Endothelial cell of umbilical vein (primary cell): Measurements from ENCODE around the gene DDB1. TPM values are rescaled to one million over a fixed set of nuclear protein-coding genes. Genes with fewer than 3 reads are reported as not detected.

Source experiments
- BruUV-seq: library from RNA; stranded (reverse); fragments of 400-500 nt; replicated peaks from 2 replicates; lab custom pipeline; 2021; lab: Mats Ljungman, UMichigan
- CTCF ChIA-PET: fragments of 300-600, 350-600 bp; sonication (Branson Sonifier 250); formaldehyde crosslinking; loops from one replicate; lab custom pipeline; 2021; ENCODE audit warnings: antibody characterized with exemption, inconsistent platforms; lab: Charles Lee
- POLR2A ChIA-PET: fragments of 300-600, 350-600 bp; sonication (Branson Sonifier 250); formaldehyde crosslinking; loops from one replicate; lab custom pipeline; 2021; ENCODE audit warnings: antibody characterized with exemption, inconsistent platforms; lab: Charles Lee
- DNase-seq: peaks from one replicate; pipeline ENCODE4 v3.0.0-alpha.2; 2011; ENCODE audit warnings: low read depth, low spot score
- FAIRE-seq: peaks from 2 replicates; lab custom pipeline; 2011; peaks lifted over from hg19 to GRCh38; lab: Jason Lieb, UNC
- H2AFZ ChIP-seq: 2 replicates; pipeline ENCODE4 v1.6.0; 2012; ENCODE audit warnings: low read depth, low read length, control low read depth, inconsistent platforms
- H3K27ac ChIP-seq: 2 replicates; pipeline ENCODE4 v1.5.1; 2011; ENCODE audit warnings: low read depth, mild to moderate bottlenecking, control low read depth, low read length, moderate library complexity; ENCODE audit not compliant: insufficient read depth
- H3K27me3 ChIP-seq, 2 experiments: 2 replicates each; pipeline versions ENCODE4 v1.6.0 to v1.6.1; 2011; ENCODE audit warnings: low read length in 2 of 2, mixed read lengths in 1 of 2; ENCODE audit not compliant: control insufficient read depth in 2 of 2, insufficient read depth in 2 of 2
- H3K36me3 ChIP-seq, 2 experiments: 2 replicates in 1 of 2; 3 replicates in 1 of 2; pipeline ENCODE4 v1.5.1; 2011; ENCODE audit warnings: low read length in 2 of 2, mild to moderate bottlenecking in 1 of 2, moderate library complexity in 1 of 2; ENCODE audit not compliant: control insufficient read depth in 2 of 2, insufficient read depth in 2 of 2; ENCODE audit errors: extremely low read depth in 1 of 2
- H3K4me1 ChIP-seq: 3 replicates; pipeline ENCODE4 v1.5.1; 2011; ENCODE audit warnings: mild to moderate bottlenecking, low read length; ENCODE audit not compliant: control insufficient read depth, insufficient read depth; ENCODE audit errors: extremely low read depth
- H3K4me2 ChIP-seq: 2 replicates; pipeline ENCODE4 v1.6.1; 2011; ENCODE audit warnings: low read length, control low read depth, mixed read lengths; ENCODE audit not compliant: insufficient read depth
- H3K4me3 ChIP-seq, 3 experiments: fragments of 200-600 bp in 1 of 3; sonication (generic), shearing (Covaris generic) in 1 of 3; replicated peaks in 1 of 3; 2 replicates each; pipeline ENCODE4 v1.5.1; 2011 to 2016; ENCODE audit warnings: control low read depth in 3 of 3, low read length in 3 of 3, mild to moderate bottlenecking in 2 of 3, inconsistent platforms in 1 of 3, low read depth in 1 of 3, moderate library complexity in 1 of 3; ENCODE audit not compliant: insufficient read depth in 1 of 3
- H3K79me2 ChIP-seq: 2 replicates; pipeline ENCODE4 v1.6.0; 2012; ENCODE audit warnings: low read length, inconsistent platforms; ENCODE audit not compliant: control insufficient read depth, insufficient read depth
- H3K9ac ChIP-seq: replicated peaks from 2 replicates; pipeline ENCODE3; 2011; ENCODE audit warnings: low read length, control low read depth; ENCODE audit not compliant: insufficient read depth; ENCODE audit errors: extremely low read depth
- H3K9me1 ChIP-seq: replicated peaks from 3 replicates; pipeline ENCODE4 v1.6.0; 2011; ENCODE audit warnings: mild to moderate bottlenecking, low read length; ENCODE audit not compliant: control insufficient read depth, insufficient read depth; ENCODE audit errors: extremely low read depth
- H3K9me3 ChIP-seq: replicated peaks from 2 replicates; pipeline ENCODE4 v1.5.1; 2012; ENCODE audit warnings: low read length, inconsistent platforms; ENCODE audit not compliant: control insufficient read depth, insufficient read depth
- H4K20me1 ChIP-seq: replicated peaks from 2 replicates; pipeline ENCODE3; 2011; ENCODE audit warnings: mild to moderate bottlenecking, low read length; ENCODE audit not compliant: control insufficient read depth, insufficient read depth; ENCODE audit errors: extremely low read depth
- CTCF ChIP-seq, 2 donors: IDR thresholded peaks; 1 replicate in 1 of 2; 2 replicates in 1 of 2; pipeline ENCODE4 v1.5.1; 2011; ENCODE audit warnings: low read length in 2 of 2, mild to moderate bottlenecking in 2 of 2, moderate library complexity in 2 of 2, control low read depth in 1 of 2, inconsistent platforms in 1 of 2, low read depth in 1 of 2; ENCODE audit not compliant: insufficient read depth in 1 of 2; ENCODE audit errors: extremely low read depth in 1 of 2
- EZH2 ChIP-seq: IDR thresholded peaks from 2 replicates; pipeline ENCODE4 v1.6.1; 2012; ENCODE audit warnings: borderline replicate concordance, low read depth, mild to moderate bottlenecking, moderate library complexity, low read length, inconsistent platforms; ENCODE audit not compliant: severe bottlenecking
- FOS ChIP-seq: IDR thresholded peaks from 2 replicates; pipeline ENCODE4 v1.6.1; 2011; ENCODE audit warnings: mild to moderate bottlenecking, low read length, moderate library complexity, borderline replicate concordance; ENCODE audit not compliant: insufficient read depth
- GATA2 ChIP-seq: IDR thresholded peaks from 2 replicates; pipeline ENCODE4 v1.7.0; 2011; ENCODE audit warnings: low read depth, mild to moderate bottlenecking, moderate library complexity, mixed read lengths, low read length; ENCODE audit not compliant: insufficient read length, insufficient read depth
- JUN ChIP-seq: IDR thresholded peaks from 2 replicates; pipeline ENCODE4 v1.6.1; 2011; ENCODE audit warnings: borderline replicate concordance, low read depth; ENCODE audit not compliant: insufficient read length, insufficient read depth
- MAX ChIP-seq: IDR thresholded peaks from 2 replicates; pipeline ENCODE4 v1.6.1; 2011; ENCODE audit not compliant: insufficient read depth, insufficient read length
- MYC ChIP-seq: IDR thresholded peaks from one replicate; pipeline ENCODE4 v1.6.1; 2011; ENCODE audit warnings: mild to moderate bottlenecking, low read depth, low read length
- POLR2A ChIP-seq: IDR thresholded peaks from 2 replicates; pipeline ENCODE4 v1.6.1; 2012; ENCODE audit warnings: low read depth, mild to moderate bottlenecking, control low read depth, low read length
- POLR2AphosphoS5 ChIP-seq: IDR thresholded peaks from 2 replicates; pipeline ENCODE4 v1.6.1; 2012; ENCODE audit warnings: low read depth, mild to moderate bottlenecking, control low read depth, low read length, moderate library complexity; ENCODE audit not compliant: insufficient read depth
- dilution Hi-C: fragments of 300-500 bp; cut with MboI; formaldehyde crosslinking; loops from one replicate; pipeline ENCODE4 v1.15.0; 2019; ENCODE audit warnings: low sequenced_read_pairs; ENCODE audit not compliant: extremely low pct_ligation_motif_present
- intact Hi-C: fragments of 100-400 bp; cut with micrococcal nuclease; formaldehyde crosslinking; loops from one replicate; pipeline ENCODE4 v1.10.0; 2022
- polyA plus RNA-seq, 4 experiments: library from polyadenylated mRNA; depleted of rRNA in 3 of 4; stranded (reverse) in 3 of 4; unstranded in 1 of 4; fragments of >200 nt; gene quantifications; 2 replicates each; pipeline versions ENCODE4 v1.2.1 to v1.2.3, GENCODE V29; 2011 to 2012; ENCODE audit warnings: missing spikeins in 1 of 4
- total RNA-seq: library from RNA; stranded (reverse); gene quantifications from 2 replicates; pipeline ENCODE4 v1.2.3, GENCODE V29; 2021

Gene DDB1
- total and polyA plus RNA-seq, 2 donors (not counting 3 experiments of a cell fraction or from before 2014, with no cell fraction given): 229 to 230 TPM

DNA sequence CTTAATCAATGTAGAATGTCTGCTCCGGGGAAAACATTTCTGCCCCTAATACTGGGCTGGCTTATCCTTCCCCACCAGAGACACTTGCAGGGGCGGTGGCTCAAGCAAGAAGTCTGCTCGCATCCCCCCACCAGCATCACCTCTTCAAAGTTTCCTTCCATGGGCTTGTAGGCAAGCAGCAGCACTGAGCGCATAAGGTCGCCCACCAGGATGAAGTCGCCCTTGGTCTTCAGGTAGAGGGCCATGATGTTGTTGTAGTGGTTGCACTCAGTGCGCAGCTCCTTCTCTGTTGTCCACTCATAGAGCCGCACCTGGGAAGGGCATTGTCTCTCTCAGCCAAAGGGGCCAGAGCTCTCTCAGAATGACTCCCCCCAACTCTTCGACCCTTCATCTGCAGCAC lies 29.2 kb downstream of the DDB1 start:
- H2AFZ ChIP-seq: no peak overlapping the region
- BruUV-seq: no TSS peak
- ChIA-PET POLR2A (no interaction called here), CTCF (no interaction called here)
- H3K27me3 ChIP-seq: no peaks in the 10 kb centered on the region
- H3K4me3 ChIP-seq: no peak overlapping the region
- no peak overlapping the region for H3K4me2 ChIP-seq
- H3K9me1 ChIP-seq: no peaks in the 10 kb centered on the region
- peaks cover 27 to 55% of the 10 kb centered on the region in 2 experiments for H3K36me3 ChIP-seq
- DNase-seq (no peak), FAIRE-seq (no peak)
- no peaks in the 10 kb centered on the region for H3K79me2 ChIP-seq
- intact Hi-C loops (no loop called here), dilution Hi-C loops (no loop called here)
- H3K9me3 ChIP-seq: no peaks in the 10 kb centered on the region
- H3K4me1 ChIP-seq: peaks cover under 1% of the 10 kb centered on the region
- no peak overlapping the region for H3K27ac ChIP-seq
- TF ChIP-seq MAX (no peak), POLR2AphosphoS5 (no peak), FOS (no peak), CTCF (IDR thresholded peaks at IDR 0.05; ENCODE audit: extremely low read depth in 1 of 2, insufficient read depth in 1 of 2, low read depth in 1 of 2, low read length in 2 of 2) (no peak), JUN (no peak), POLR2A (no peak), GATA2 (no peak), MYC (no peak), EZH2 (no peak)
- no peaks in the 10 kb centered on the region for H4K20me1 ChIP-seq
- H3K9ac ChIP-seq: no peak overlapping the region
